Fibroblast of lung (primary cell): Measurements from ENCODE around the gene TNFAIP2. TPM values are rescaled to one million over a fixed set of nuclear protein-coding genes. Genes with fewer than 3 reads are reported as not detected.

Experiments
- DNase-seq, 2 donors: peaks; one replicate each; pipeline versions ENCODE4 v3.0.0 to v3.0.0-alpha.2; 2010; ENCODE audit warnings: low read depth in 2 of 2
- H2AFZ ChIP-seq: 2 replicates; pipeline ENCODE4 v1.5.1; 2012; ENCODE audit warnings: low read length, control low read depth, inconsistent platforms
- H3K27ac ChIP-seq: 2 replicates; pipeline ENCODE4 v1.5.1; 2011; ENCODE audit warnings: low read length, control low read depth; ENCODE audit not compliant: insufficient read depth
- H3K27me3 ChIP-seq: 2 replicates; pipeline ENCODE4 v1.5.1; 2011; ENCODE audit warnings: mild to moderate bottlenecking, low read length; ENCODE audit not compliant: control insufficient read depth, insufficient read depth
- H3K36me3 ChIP-seq: 2 replicates; pipeline ENCODE4 v1.5.1; 2011; ENCODE audit warnings: low read length; ENCODE audit not compliant: control insufficient read depth, insufficient read depth
- H3K4me1 ChIP-seq: 2 replicates; pipeline ENCODE4 v1.5.1; 2011; ENCODE audit warnings: low read length; ENCODE audit not compliant: control insufficient read depth, insufficient read depth; ENCODE audit errors: extremely low read depth
- H3K4me2 ChIP-seq: 2 replicates; pipeline ENCODE4 v1.5.1; 2011; ENCODE audit warnings: low read length, control low read depth; ENCODE audit not compliant: insufficient read depth; ENCODE audit errors: extremely low read depth
- H3K4me3 ChIP-seq, 4 experiments: fragments of 200-600 bp in 1 of 4; sonication (generic) in 1 of 4; replicated peaks in 1 of 4; 2 replicates each; pipeline ENCODE4 v1.5.1; 2011 to 2016; ENCODE audit warnings: low read length in 4 of 4, low read depth in 3 of 4, mild to moderate bottlenecking in 3 of 4, control low read depth in 2 of 4, inconsistent platforms in 1 of 4, mixed read lengths in 1 of 4; ENCODE audit not compliant: insufficient read depth in 1 of 4; ENCODE audit errors: control extremely low read depth in 1 of 4
- H3K79me2 ChIP-seq: 2 replicates; pipeline ENCODE4 v1.5.1; 2012; ENCODE audit warnings: mild to moderate bottlenecking, low read length, inconsistent platforms; ENCODE audit not compliant: control insufficient read depth, insufficient read depth
- H3K9ac ChIP-seq: 2 replicates; pipeline ENCODE4 v1.5.1; 2011; ENCODE audit warnings: mild to moderate bottlenecking, low read length, control low read depth; ENCODE audit not compliant: insufficient read depth
- H3K9me3 ChIP-seq: 2 replicates; pipeline ENCODE4 v1.5.1; 2012; ENCODE audit warnings: low read depth, low read length; ENCODE audit not compliant: control insufficient read depth, insufficient read depth
- H4K20me1 ChIP-seq: 2 replicates; pipeline ENCODE4 v1.5.1; 2011; ENCODE audit warnings: low read length; ENCODE audit not compliant: control insufficient read depth, insufficient read depth; ENCODE audit errors: extremely low read depth
- EZH2 ChIP-seq: IDR thresholded peaks from 2 replicates; pipeline ENCODE4 v1.5.1; 2012; ENCODE audit warnings: low read length, control low read depth, mild to moderate bottlenecking; ENCODE audit errors: missing control alignments
- polyA plus RNA-seq, 2 donors: library from polyadenylated mRNA; depleted of rRNA in 1 of 2; stranded (reverse) in 1 of 2; unstranded in 1 of 2; fragments of >200 nt; gene quantifications; 2 replicates each; pipeline ENCODE4 v1.2.1, GENCODE V29; 2011 to 2012; ENCODE audit warnings: missing spikeins in 1 of 2
- total RNA-seq: library from RNA; depleted of rRNA; stranded (reverse); fragments of >200 nt; gene quantifications from 2 replicates; pipeline ENCODE4 v1.2.1, GENCODE V29; 2014
- TF ChIP-seq, protein P1 (sequence below), 2 donors: IDR thresholded peaks in 1 of 2; conservative IDR thresholded peaks in 1 of 2; 1 replicate in 1 of 2; 2 replicates in 1 of 2; pipeline ENCODE4 v1.5.1; 2011 to 2012; ENCODE audit warnings: low read length in 2 of 2, control low read depth in 1 of 2, inconsistent platforms in 1 of 2, low read depth in 1 of 2, mild to moderate bottlenecking in 1 of 2

Gene TNFAIP2
- total and polyA plus RNA-seq, 2 donors (not counting 1 experiment from before 2014, with no cell fraction given), result 71.5 to 139 TPM

- Histone ChIP-seq H3K79me2 (no peaks in the 10 kb centered on the region), H3K4me2 (no peak overlapping the region), H3K4me1 (peaks cover 5% of the 10 kb centered on the region), H3K27me3 (peaks cover 28% of the 10 kb centered on the region), H3K9me3 (no peaks in the 10 kb centered on the region), H3K36me3 (no peaks in the 10 kb centered on the region), H4K20me1 (no peaks in the 10 kb centered on the region), H3K9ac (no peak overlapping the region), H3K27ac (no peak overlapping the region), H2AFZ (no peak overlapping the region), H3K4me3 (no peak overlapping the region)
- DNase-seq, result no peak
- TF ChIP-seq, protein P1, sequence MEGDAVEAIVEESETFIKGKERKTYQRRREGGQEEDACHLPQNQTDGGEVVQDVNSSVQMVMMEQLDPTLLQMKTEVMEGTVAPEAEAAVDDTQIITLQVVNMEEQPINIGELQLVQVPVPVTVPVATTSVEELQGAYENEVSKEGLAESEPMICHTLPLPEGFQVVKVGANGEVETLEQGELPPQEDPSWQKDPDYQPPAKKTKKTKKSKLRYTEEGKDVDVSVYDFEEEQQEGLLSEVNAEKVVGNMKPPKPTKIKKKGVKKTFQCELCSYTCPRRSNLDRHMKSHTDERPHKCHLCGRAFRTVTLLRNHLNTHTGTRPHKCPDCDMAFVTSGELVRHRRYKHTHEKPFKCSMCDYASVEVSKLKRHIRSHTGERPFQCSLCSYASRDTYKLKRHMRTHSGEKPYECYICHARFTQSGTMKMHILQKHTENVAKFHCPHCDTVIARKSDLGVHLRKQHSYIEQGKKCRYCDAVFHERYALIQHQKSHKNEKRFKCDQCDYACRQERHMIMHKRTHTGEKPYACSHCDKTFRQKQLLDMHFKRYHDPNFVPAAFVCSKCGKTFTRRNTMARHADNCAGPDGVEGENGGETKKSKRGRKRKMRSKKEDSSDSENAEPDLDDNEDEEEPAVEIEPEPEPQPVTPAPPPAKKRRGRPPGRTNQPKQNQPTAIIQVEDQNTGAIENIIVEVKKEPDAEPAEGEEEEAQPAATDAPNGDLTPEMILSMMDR (conservative IDR thresholded peaks at IDR 0.05 in 1 of 2, IDR thresholded peaks at IDR 0.05 in 1 of 2; ENCODE audit: low read depth in 1 of 2, low read length in 2 of 2), result no peak
- no peak for TF ChIP-seq EZH2
These were observed 21.9 kb upstream of the TNFAIP2 start for GRCh38 chr14:103101257-103101962.

DNA sequence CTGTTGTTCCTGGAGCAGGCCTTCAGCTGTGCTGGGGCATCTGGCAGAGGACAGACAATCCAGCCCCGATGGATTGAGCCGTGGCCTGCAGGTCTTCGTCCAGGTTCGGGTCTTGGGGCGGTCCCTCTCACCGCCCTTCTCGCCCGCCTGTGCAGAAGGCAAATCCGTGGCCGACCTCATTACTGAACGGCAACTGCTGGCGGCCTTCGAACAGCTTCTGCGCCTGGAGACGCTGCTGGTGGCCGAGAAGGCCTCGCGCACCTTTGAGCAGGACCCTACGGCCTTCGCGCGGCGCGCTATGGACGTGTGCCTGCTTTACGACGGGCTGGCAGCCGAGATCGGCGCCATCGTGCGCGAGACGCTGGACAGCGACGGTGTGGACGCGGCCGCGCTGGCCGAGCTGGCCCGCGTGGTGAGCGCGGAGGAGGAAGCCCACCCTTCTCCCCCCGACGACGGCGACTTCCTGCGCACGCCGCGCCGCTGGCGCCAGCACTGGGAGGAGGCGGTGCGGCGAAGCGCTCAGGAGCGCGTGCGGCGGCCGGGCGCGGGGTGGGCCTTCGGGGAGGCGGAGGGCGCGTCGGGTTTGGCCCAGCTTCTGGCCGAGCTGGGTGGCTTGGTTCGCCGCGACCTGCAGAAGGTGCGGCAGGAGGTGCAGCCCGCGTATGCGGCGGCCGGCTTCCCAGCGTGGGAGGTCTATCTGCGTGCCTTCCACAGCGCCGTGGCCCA, 21.1 kb upstream of the TNFAIP2 start:
- H3K9me3 ChIP-seq, result no peaks in the 10 kb centered on the region
- peaks cover 28% of the 10 kb centered on the region for H3K27me3 ChIP-seq
- peak in 1 of 2 donors; percentile 26 for DNase-seq

GRCh38 chr14:103102689-103103260, 20.5 kb upstream of the TNFAIP2 start:
- Histone ChIP-seq H4K20me1 (no peaks in the 10 kb centered on the region), H3K27me3 (peaks cover 28% of the 10 kb centered on the region), H2AFZ (no peak overlapping the region), H3K4me3 (no peak overlapping the region), H3K36me3 (no peaks in the 10 kb centered on the region), H3K27ac (no peak overlapping the region), H3K9ac (no peak overlapping the region), H3K4me2 (no peak overlapping the region), H3K9me3 (no peaks in the 10 kb centered on the region), H3K4me1 (peaks cover 5% of the 10 kb centered on the region), H3K79me2 (no peaks in the 10 kb centered on the region)
- TF ChIP-seq, protein P1 (conservative IDR thresholded peaks at IDR 0.05 in 1 of 2, IDR thresholded peaks at IDR 0.05 in 1 of 2; ENCODE audit: low read depth in 1 of 2, low read length in 2 of 2), result no peak
- no peak for TF ChIP-seq EZH2
- no peak for DNase-seq

More for the DNA sequence above, 21.1 kb upstream of the TNFAIP2 start:
- H4K20me1 ChIP-seq, result no peaks in the 10 kb centered on the region
- H3K36me3 ChIP-seq, result no peaks in the 10 kb centered on the region
- no peak overlapping the region for H3K9ac ChIP-seq
- H3K4me2 ChIP-seq, result no peak overlapping the region
- peaks cover 5% of the 10 kb centered on the region for H3K4me1 ChIP-seq
- no peak overlapping the region for H3K4me3 ChIP-seq
- H3K27ac ChIP-seq, result no peak overlapping the region
- no peaks in the 10 kb centered on the region for H3K79me2 ChIP-seq
- TF ChIP-seq, protein P1 (conservative IDR thresholded peaks at IDR 0.05 in 1 of 2, IDR thresholded peaks at IDR 0.05 in 1 of 2; ENCODE audit: low read depth in 1 of 2, low read length in 2 of 2), result no peak
- peak; percentile 41 for TF ChIP-seq EZH2
- H2AFZ ChIP-seq, result no peak overlapping the region
